Subcutaneous abdominal adipose tissue (tissue), 5 donors: ENCODE results near the gene MARCHF3.

Source experiments
- H3K27ac ChIP-seq: one replicate; pipeline ENCODE4 v1.7.0; 2013; ENCODE audit warnings: low read depth, mild to moderate bottlenecking, inconsistent platforms, low read length, moderate library complexity
- H3K27me3 ChIP-seq, 5 donors: one replicate each; pipeline ENCODE4 v1.7.0; 2013; ENCODE audit warnings: low read length in 5 of 5, inconsistent platforms in 1 of 5; ENCODE audit not compliant: control insufficient read depth in 5 of 5, insufficient read depth in 4 of 5
- H3K36me3 ChIP-seq, 5 donors: one replicate each; pipeline ENCODE4 v1.7.0; 2013; ENCODE audit warnings: low read length in 5 of 5; ENCODE audit not compliant: control insufficient read depth in 5 of 5, insufficient read depth in 5 of 5
- H3K4me1 ChIP-seq, 5 donors: one replicate each; pipeline ENCODE4 v1.7.0; 2013; ENCODE audit warnings: low read length in 5 of 5, mild to moderate bottlenecking in 3 of 5, moderate library complexity in 1 of 5; ENCODE audit not compliant: control insufficient read depth in 5 of 5, insufficient read depth in 5 of 5
- H3K4me3 ChIP-seq, 5 donors: one replicate each; pipeline ENCODE4 v1.7.0; 2013; ENCODE audit warnings: low read length in 5 of 5, low read depth in 1 of 5
- H3K9ac ChIP-seq, 5 donors: one replicate each; pipeline ENCODE4 v1.7.0; 2013; ENCODE audit warnings: low read length in 5 of 5, mild to moderate bottlenecking in 4 of 5, moderate library complexity in 3 of 5
- H3K9me3 ChIP-seq, 5 donors: one replicate each; pipeline ENCODE4 v1.7.0; 2013; ENCODE audit warnings: low read length in 5 of 5; ENCODE audit not compliant: control insufficient read depth in 5 of 5
- donor health status: healthy.
- donor health status: healthy.
- donor health status: healthy.
- donor health status: healthy.
- donor health status: healthy.

MARCHF3 gene

GRCh38 chr5:126831156-126831555 lies 199.2 kb downstream of the MARCHF3 start:
- no peaks in the 10 kb centered on the region for H3K9me3 ChIP-seq

DNA sequence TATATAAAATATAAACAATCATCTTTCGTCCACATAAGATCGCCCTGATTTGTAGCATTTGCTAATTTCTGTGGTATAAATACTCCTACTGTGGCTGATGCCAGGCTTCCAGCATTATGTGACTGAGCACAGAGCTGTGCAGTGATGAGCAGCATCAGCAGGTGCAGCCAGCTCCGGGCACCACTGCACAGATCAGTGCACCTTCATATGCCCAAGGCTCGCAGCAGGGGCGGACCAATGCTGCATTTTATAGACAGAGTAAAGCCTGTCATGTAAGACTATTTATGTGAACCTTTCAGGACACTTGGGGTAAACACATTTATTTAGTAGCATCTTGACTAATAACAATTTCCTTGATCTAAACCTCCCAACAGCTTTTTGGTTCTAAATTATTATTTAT lies 200.3 kb downstream of the MARCHF3 start:
- Histone ChIP-seq H3K4me1 (no peaks in the 10 kb centered on the region), H3K27me3 (no peaks in the 10 kb centered on the region), H3K27ac (no peak overlapping the region), H3K36me3 (peaks cover 0 to 5% (median 0%) of the 10 kb centered on the region in 5 donors), H3K4me3 (no peak overlapping the region), H3K9me3 (no peaks in the 10 kb centered on the region), H3K9ac (no peak overlapping the region)

More at GRCh38 chr5:126831156-126831555, 199.2 kb downstream of the MARCHF3 start:
- Histone ChIP-seq H3K4me1 (no peaks in the 10 kb centered on the region), H3K27ac (no peak overlapping the region), H3K27me3 (no peaks in the 10 kb centered on the region), H3K36me3 (peaks cover 0 to 5% (median 0%) of the 10 kb centered on the region in 5 donors), H3K9ac (no peak overlapping the region), H3K4me3 (no peak overlapping the region)

DNA sequence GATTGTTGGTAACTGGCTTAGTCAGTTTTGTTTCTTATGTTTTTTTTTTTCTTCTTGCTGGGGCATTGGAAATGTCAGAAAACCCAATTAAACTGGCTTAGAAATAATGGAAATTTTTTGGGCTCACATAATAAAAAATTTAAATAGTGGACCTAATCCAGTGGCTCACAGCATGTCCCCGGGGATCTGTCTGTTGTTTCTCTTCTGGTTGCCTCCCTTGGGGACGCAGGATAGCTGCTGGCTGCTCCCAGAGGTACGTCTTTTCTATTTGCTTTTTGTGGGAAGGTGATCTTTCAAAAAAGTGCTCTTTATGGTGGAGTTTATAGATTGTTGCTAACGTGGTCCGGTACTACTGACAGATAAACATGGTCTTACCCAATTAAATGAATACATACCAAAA lies 201.3 kb downstream of the MARCHF3 start:
- Histone ChIP-seq H3K4me1 (no peaks in the 10 kb centered on the region), H3K36me3 (peaks cover 0 to 5% (median 0%) of the 10 kb centered on the region in 5 donors), H3K27ac (no peak overlapping the region), H3K9ac (no peak overlapping the region), H3K9me3 (no peaks in the 10 kb centered on the region), H3K4me3 (no peak overlapping the region), H3K27me3 (no peaks in the 10 kb centered on the region)

DNA sequence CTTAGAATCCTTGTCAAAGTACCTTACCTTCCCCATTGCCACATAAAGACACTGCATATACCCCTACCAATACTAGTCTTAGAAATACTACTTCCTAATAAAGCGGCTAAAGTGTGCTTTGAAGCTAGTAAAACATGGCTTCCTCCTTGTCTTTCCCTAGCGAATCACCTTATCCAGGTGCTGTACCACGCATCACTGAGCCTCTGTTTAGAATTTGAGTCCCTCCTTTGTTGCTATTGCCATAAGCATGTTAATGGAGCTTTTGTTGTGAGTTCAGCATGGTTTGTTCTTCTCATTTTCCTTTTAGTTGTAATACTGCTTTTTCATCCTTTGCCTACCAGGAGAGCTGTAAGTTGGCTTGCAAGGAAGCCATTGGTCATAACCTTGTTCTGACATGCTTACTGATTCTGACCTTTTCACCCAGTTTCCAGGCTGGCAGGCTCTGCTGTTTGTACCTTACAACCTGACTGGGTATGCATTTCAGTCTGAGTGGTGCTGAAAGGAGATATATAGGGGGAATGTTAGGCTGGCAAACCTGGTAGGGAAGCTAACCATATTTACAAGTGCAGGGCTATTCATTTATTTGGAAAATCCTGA lies 203.6 kb downstream of the MARCHF3 start:
- H3K36me3 ChIP-seq: peaks cover 0 to 5% (median 0%) of the 10 kb centered on the region in 5 donors
- no peak overlapping the region for H3K4me3 ChIP-seq
- no peaks in the 10 kb centered on the region for H3K9me3 ChIP-seq
- H3K9ac ChIP-seq: no peak overlapping the region
- no peaks in the 10 kb centered on the region for H3K27me3 ChIP-seq
- no peaks in the 10 kb centered on the region for H3K4me1 ChIP-seq
- no peak overlapping the region for H3K27ac ChIP-seq

DNA sequence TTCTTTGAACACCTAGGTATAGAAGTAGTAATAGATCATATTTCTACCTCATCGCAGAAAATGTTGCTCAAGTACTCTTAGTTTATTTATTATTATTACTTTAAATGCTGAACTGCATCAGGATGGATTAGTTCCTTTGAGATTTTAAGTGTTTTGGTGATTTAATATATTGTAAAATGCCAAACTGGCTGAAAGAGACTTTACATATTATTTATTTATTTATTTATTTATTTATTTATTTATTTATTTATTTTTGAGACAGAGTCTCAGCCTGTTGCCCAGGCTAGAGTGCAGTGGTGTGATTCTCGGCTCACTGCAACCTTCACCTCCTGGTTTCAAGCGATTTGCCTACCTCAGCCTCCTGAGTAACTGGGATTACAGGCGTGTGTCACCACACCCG lies 211.1 kb downstream of the MARCHF3 start:
- Histone ChIP-seq H3K4me3 (no peak overlapping the region), H3K27ac (no peak overlapping the region), H3K36me3 (no peaks in the 10 kb centered on the region), H3K9me3 (no peaks in the 10 kb centered on the region), H3K27me3 (no peaks in the 10 kb centered on the region), H3K4me1 (no peaks in the 10 kb centered on the region), H3K9ac (no peak overlapping the region)

- Histone ChIP-seq H3K36me3 (no peaks in the 10 kb centered on the region), H3K9ac (no peak overlapping the region), H3K27ac (no peak overlapping the region), H3K9me3 (no peaks in the 10 kb centered on the region), H3K27me3 (no peaks in the 10 kb centered on the region), H3K4me3 (no peak overlapping the region), H3K4me1 (no peaks in the 10 kb centered on the region)
Observed at GRCh38 chr5:126818736-126819135, 211.6 kb downstream of the MARCHF3 start.
